Esophagus squamous epithelium (tissue), 5 donors: ENCODE measurements around the gene EFNA1. TPM values are rescaled to one million over a fixed set of nuclear protein-coding genes. Genes with fewer than 3 reads are reported as not detected.

ENCODE experiments used
- DNase-seq: peaks from one replicate; lab custom pipeline; 2025; lab: John Stamatoyannopoulos, UW
- H3K27ac ChIP-seq, 4 donors: fragments of 200-600 bp; sonication (generic); one replicate each; pipeline ENCODE4 v1.5.1; 2016 to 2019; ENCODE audit warnings: mild to moderate bottlenecking in 1 of 4
- H3K27me3 ChIP-seq, 4 donors: fragments of 200-600 bp; sonication (generic); 1 replicate in 3 of 4; 2 replicates in 1 of 4; pipeline versions ENCODE4 v1.5.1 to v1.6.0; 2017 to 2021; ENCODE audit warnings: antibody characterized with exemption in 1 of 4
- H3K36me3 ChIP-seq, 3 donors: fragments of 200-600 bp; sonication (generic); one replicate each; pipeline ENCODE4 v1.5.1; 2016 to 2019
- H3K4me1 ChIP-seq, 3 donors: fragments of 200-600 bp; sonication (generic); one replicate each; pipeline ENCODE4 v1.5.1; 2017 to 2019
- H3K4me3 ChIP-seq, 4 donors: fragments of 200-600 bp; sonication (generic); 1 replicate in 3 of 4; 2 replicates in 1 of 4; pipeline ENCODE4 v1.5.1; 2016 to 2019; ENCODE audit warnings: mild to moderate bottlenecking in 2 of 4, moderate library complexity in 1 of 4
- H3K9me3 ChIP-seq, 3 donors: fragments of 200-600 bp; sonication (generic); one replicate each; pipeline ENCODE4 v1.5.1; 2016 to 2019
- POLR2A ChIP-seq, 4 donors: fragments of 450-650 bp; IDR thresholded peaks; one replicate each; pipeline ENCODE4 v1.6.1; 2017; ENCODE audit warnings: antibody characterized with exemption in 4 of 4, mild to moderate bottlenecking in 4 of 4, moderate library complexity in 3 of 4
- WGBS, 2 donors: methylation state at CpG; one replicate each; pipeline ENCODE4 v1.1.5; 2018; 5-methylcytosine and 5-hydroxymethylcytosine counted together
- intact Hi-C: fragments of 100-400 bp; cut with DNase I; formaldehyde crosslinking; loops from one replicate; pipeline ENCODE4 v1.15.0; 2022
- total RNA-seq, 4 donors: library from RNA; depleted of rRNA; stranded (reverse); fragments of >200 nt; gene quantifications; one replicate each; pipeline ENCODE4 v1.1.0, GENCODE V29; 2016
- TF ChIP-seq, protein P1 (sequence below), 6 experiments: fragments of 450-650 bp in 4 of 6; fragments of 200-600 bp in 2 of 6; sonication (generic) in 2 of 6; IDR thresholded peaks; one replicate each; pipeline ENCODE4 v1.5.1; 2016 to 2019; ENCODE audit warnings: antibody characterized with exemption in 6 of 6, mild to moderate bottlenecking in 4 of 6, moderate library complexity in 4 of 6
- donor health status: DM: yes; HTN: yes; CAD: no.

The EFNA1 gene
- total RNA-seq, 4 donors from 2014 or later: 30.2 to 42.9 (median 31.0) TPM

DNA sequence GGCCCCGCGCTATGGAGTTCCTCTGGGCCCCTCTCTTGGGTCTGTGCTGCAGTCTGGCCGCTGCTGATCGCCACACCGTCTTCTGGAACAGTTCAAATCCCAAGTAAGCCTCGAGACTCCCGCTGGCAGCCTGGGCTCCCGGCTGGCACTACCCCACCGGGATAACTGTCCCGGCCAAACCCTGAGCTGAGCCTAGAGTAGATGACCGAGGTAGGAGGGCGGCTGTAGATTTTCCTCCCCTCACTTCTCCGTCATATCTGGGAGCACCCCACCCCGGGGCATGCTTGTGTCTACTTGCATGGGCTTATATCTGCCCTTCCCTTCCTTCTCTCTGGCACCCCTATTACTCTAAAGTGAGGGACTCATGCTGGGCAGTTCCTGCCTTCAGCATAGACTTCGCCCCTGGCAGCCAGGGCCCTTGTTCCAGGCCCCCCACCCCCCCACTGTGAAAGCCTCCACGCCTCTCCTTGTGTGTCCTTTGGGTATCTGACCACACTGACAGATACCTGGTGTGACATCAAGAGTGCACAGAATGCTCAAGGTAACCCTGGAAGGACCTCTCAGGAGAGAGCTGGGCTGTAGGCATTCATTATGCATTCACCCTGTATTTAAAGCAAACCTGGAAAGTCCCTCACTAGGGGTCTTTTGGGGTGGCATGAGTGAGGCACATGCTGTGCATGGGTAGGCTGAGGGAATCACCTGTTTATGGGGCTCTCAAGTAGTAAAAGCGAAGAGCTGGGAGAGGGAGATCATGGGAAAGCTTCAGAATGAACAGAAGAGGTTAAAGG is 485 bp downstream of the EFNA1 start:
- Histone ChIP-seq H3K27ac (peak overlapping the region; percentile 93 to 100 (median 99)), H3K4me1 (peaks cover 24 to 100% (median 65%) of the 10 kb centered on the region in 3 donors), H3K4me3 (peak overlapping the region; percentile 71 to 87 (median 75)), H3K36me3 (peaks cover 10 to 27% (median 12%) of the 10 kb centered on the region in 3 donors), H3K9me3 (no peaks in the 10 kb centered on the region), H3K27me3 (peaks cover 0 to 26% (median 0%) of the 10 kb centered on the region in 4 donors)
- intact Hi-C loops: no loop called here
- DNase-seq: no peak
- TF ChIP-seq, protein P1, sequence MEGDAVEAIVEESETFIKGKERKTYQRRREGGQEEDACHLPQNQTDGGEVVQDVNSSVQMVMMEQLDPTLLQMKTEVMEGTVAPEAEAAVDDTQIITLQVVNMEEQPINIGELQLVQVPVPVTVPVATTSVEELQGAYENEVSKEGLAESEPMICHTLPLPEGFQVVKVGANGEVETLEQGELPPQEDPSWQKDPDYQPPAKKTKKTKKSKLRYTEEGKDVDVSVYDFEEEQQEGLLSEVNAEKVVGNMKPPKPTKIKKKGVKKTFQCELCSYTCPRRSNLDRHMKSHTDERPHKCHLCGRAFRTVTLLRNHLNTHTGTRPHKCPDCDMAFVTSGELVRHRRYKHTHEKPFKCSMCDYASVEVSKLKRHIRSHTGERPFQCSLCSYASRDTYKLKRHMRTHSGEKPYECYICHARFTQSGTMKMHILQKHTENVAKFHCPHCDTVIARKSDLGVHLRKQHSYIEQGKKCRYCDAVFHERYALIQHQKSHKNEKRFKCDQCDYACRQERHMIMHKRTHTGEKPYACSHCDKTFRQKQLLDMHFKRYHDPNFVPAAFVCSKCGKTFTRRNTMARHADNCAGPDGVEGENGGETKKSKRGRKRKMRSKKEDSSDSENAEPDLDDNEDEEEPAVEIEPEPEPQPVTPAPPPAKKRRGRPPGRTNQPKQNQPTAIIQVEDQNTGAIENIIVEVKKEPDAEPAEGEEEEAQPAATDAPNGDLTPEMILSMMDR (IDR thresholded peaks at IDR 0.05): no peak
- TF ChIP-seq POLR2A (IDR thresholded peaks at IDR 0.05): no peak
- WGBS, 2 donors: 2 to 8% methylated on average over 5 to 14 of the region's 17 CpGs

DNA sequence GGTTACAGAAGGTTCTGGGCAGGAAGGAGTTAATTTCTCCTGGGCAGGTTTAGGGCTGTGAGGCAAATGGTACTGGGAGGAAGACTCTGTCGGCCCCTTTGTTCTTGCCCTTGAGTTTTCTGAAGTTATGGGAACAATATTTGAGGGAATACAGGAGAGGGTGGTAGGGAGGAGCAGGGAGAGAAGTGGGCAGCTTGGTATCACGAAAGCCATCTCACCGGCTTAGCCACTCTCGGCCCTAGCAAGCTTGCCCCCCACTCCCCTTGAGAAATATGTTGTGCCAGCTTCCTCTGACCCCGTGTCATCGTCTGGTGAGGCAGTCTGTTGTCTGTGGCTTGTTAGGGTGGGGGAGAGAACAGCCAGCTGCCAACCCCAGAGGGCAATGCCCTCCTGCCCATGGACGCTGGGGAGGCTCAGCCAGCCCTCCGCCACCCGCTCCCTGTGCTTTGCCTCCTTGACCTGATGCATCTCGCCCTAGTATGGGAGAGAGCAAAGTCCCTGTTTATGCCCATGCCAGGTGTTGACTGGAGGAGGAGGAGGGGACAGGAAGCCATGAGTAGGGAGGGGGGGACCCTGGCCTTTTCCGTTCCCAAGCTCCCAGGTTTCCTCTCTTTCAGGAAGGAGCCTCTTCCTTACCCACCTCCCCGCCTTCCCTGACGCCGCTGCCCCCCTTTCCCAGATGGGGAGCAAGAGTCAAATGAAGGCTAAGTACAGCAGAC is 1.2 kb downstream of the EFNA1 start:
- WGBS, 2 donors: 5 to 10% methylated on average over 6 to 7 of the region's 14 CpGs
- Histone ChIP-seq H3K4me3 (peak overlapping the region; percentile 71 to 87 (median 75)), H3K27me3 (peaks cover 0 to 26% (median 0%) of the 10 kb centered on the region in 4 donors), H3K36me3 (peaks cover 18 to 34% (median 20%) of the 10 kb centered on the region in 3 donors), H3K4me1 (peaks cover 31 to 100% (median 69%) of the 10 kb centered on the region in 3 donors), H3K9me3 (no peaks in the 10 kb centered on the region), H3K27ac (peak overlapping the region; percentile 93 to 100 (median 99))
- TF ChIP-seq, protein P1 (IDR thresholded peaks at IDR 0.05): no peak
- no peak for TF ChIP-seq POLR2A (IDR thresholded peaks at IDR 0.05)
- intact Hi-C loops: no loop called here
- no peak for DNase-seq

- DNase-seq: no peak
- 17 to 19% methylated on average over 3 of the region's 6 CpGs for WGBS, 2 donors
- TF ChIP-seq POLR2A (IDR thresholded peaks at IDR 0.05): no peak
- TF ChIP-seq, protein P1 (IDR thresholded peaks at IDR 0.05): no peak
- Histone ChIP-seq H3K27me3 (peaks cover 0 to 26% (median 0%) of the 10 kb centered on the region in 4 donors), H3K36me3 (peaks cover 22 to 44% (median 24%) of the 10 kb centered on the region in 3 donors), H3K4me3 (peak overlapping the region; percentile 71 to 87 (median 75)), H3K27ac (peak overlapping the region; percentile 93 to 100 (median 99)), H3K9me3 (no peaks in the 10 kb centered on the region), H3K4me1 (peaks cover 35 to 100% (median 65%) of the 10 kb centered on the region in 3 donors)
- intact Hi-C loops: no loop called here
Measured at GRCh38 chr1:155130272-155131006, 2.8 kb downstream of the EFNA1 start.

DNA sequence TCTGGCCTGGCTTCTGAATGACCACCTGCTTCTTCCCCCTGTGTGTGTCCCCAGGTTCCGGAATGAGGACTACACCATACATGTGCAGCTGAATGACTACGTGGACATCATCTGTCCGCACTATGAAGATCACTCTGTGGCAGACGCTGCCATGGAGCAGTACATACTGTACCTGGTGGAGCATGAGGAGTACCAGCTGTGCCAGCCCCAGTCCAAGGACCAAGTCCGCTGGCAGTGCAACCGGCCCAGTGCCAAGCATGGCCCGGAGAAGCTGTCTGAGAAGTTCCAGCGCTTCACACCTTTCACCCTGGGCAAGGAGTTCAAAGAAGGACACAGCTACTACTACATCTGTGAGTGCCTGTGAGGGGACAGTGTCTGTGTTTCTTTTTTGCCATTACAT is 3.6 kb downstream of the EFNA1 start:
- Histone ChIP-seq H3K4me1 (peaks cover 27 to 96% (median 57%) of the 10 kb centered on the region in 3 donors), H3K9me3 (no peaks in the 10 kb centered on the region), H3K27ac (peak overlapping the region; percentile 54 to 100 (median 99)), H3K27me3 (peaks cover 0 to 23% (median 0%) of the 10 kb centered on the region in 4 donors), H3K36me3 (peaks cover 22 to 44% (median 24%) of the 10 kb centered on the region in 3 donors), H3K4me3 (peak overlapping the region in 3 of 4 donors; percentile 71 to 87 (median 75))
- intact Hi-C loops: no loop called here
- no peak for TF ChIP-seq POLR2A (IDR thresholded peaks at IDR 0.05)
- TF ChIP-seq, protein P1 (IDR thresholded peaks at IDR 0.05): no peak
- 72 to 93% methylated on average over 4 of the region's 8 CpGs for WGBS, 2 donors
- DNase-seq: no peak
